ENCODE data around the gene SLC26A9.

DNA sequence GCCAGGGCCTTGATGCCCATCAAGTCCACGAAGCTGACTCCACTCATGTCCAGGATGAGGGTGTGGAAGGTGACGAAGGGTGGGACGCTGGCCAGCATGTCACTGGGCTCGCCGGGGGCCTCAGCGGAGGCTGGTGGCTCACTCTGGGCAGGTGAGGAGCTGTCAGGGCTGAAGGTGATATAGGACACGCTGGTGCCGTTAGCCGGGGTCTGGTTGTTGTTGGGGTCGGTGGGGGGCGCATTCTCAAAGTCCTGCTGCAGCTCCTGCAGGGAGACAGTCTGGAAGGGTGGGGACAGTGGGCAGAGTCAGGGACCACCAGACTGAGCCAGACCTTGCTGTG lies 21.7 kb downstream of the SLC26A9 start:
- TF ChIP-seq, protein P1, sequence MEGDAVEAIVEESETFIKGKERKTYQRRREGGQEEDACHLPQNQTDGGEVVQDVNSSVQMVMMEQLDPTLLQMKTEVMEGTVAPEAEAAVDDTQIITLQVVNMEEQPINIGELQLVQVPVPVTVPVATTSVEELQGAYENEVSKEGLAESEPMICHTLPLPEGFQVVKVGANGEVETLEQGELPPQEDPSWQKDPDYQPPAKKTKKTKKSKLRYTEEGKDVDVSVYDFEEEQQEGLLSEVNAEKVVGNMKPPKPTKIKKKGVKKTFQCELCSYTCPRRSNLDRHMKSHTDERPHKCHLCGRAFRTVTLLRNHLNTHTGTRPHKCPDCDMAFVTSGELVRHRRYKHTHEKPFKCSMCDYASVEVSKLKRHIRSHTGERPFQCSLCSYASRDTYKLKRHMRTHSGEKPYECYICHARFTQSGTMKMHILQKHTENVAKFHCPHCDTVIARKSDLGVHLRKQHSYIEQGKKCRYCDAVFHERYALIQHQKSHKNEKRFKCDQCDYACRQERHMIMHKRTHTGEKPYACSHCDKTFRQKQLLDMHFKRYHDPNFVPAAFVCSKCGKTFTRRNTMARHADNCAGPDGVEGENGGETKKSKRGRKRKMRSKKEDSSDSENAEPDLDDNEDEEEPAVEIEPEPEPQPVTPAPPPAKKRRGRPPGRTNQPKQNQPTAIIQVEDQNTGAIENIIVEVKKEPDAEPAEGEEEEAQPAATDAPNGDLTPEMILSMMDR (IDR thresholded peaks at IDR 0.05): no peak
- no peak for TF ChIP-seq POLR2A (IDR thresholded peaks at IDR 0.05)
